Ovary (tissue), 9 donors: Measurements from ENCODE around the gene TEX19. TPM values are rescaled to one million over a fixed set of nuclear protein-coding genes. Genes with fewer than 3 reads are reported as not detected.

ENCODE experiments used
- DNase-seq, 5 donors: peaks; one replicate each; pipeline ENCODE4 v3.0.0-alpha.2; 2019 to 2020
- H3K27ac ChIP-seq, 2 donors: fragments of 200-600 bp; one replicate each; pipeline versions ENCODE4 v1.5.1 to v1.8.0; 2019 to 2022
- H3K27me3 ChIP-seq: fragments of 200-600 bp; one replicate; pipeline ENCODE4 v1.8.0; 2022
- H3K36me3 ChIP-seq: fragments of 200-600 bp; sonication (generic); one replicate; pipeline ENCODE4 v1.5.1; 2019
- H3K4me1 ChIP-seq: one replicate; pipeline ENCODE4 v1.8.1; 2013; ENCODE audit warnings: mild to moderate bottlenecking, moderate library complexity; ENCODE audit not compliant: insufficient read depth
- H3K4me3 ChIP-seq: fragments of 200-600 bp; sonication (generic); one replicate; pipeline ENCODE4 v1.5.1; 2017
- H3K9me3 ChIP-seq, 2 donors: fragments of 200-600 bp in 1 of 2; sonication (generic) in 1 of 2; one replicate each; pipeline versions ENCODE4 v1.5.1 to v1.8.1; 2013 to 2019; ENCODE audit warnings: mild to moderate bottlenecking in 1 of 2, moderate library complexity in 1 of 2
- CTCF ChIP-seq, 3 donors: fragments of 450-650 bp in 2 of 3; fragments of 200-600 bp in 1 of 3; IDR thresholded peaks; one replicate each; pipeline versions ENCODE4 v1.5.1 to v1.8.0; 2016 to 2022; ENCODE audit warnings: antibody characterized with exemption in 3 of 3, mild to moderate bottlenecking in 1 of 3
- EP300 ChIP-seq: sonication (generic); formaldehyde crosslinking; IDR thresholded peaks from one replicate; pipeline ENCODE4 v1.6.1; 2017; ENCODE audit warnings: antibody characterized with exemption
- POLR2A ChIP-seq: fragments of 450-650 bp; IDR thresholded peaks from one replicate; pipeline ENCODE4 v1.6.1; 2017; ENCODE audit warnings: antibody characterized with exemption, mild to moderate bottlenecking, moderate library complexity
- WGBS, 3 donors: extraction: QIAGEN DNeasy Blood & Tissue Kit in 1 of 3; methylation state at CpG; one replicate each; pipeline versions ENCODE4 v1.1.5 to v1.1.7; 2013 to 2017; 5-methylcytosine and 5-hydroxymethylcytosine counted together
- intact Hi-C, 4 donors: fragments of 100-400 bp; cut with DNase I; formaldehyde crosslinking; loops; one replicate each; pipeline versions ENCODE4 v1.11.0 to v1.15.1; 2022 to 2023
- polyA plus RNA-seq, 2 donors: library from polyadenylated mRNA; stranded (reverse); fragments of 200-250 nt in 1 of 2; fragments of 350-450 nt in 1 of 2; fragmentation: Illumina TruSeq in 1 of 2; extraction: RNeasy Lipid Tissue Mini Kit (QIAGEN cat#74804) in 1 of 2; gene quantifications; one replicate each; pipeline ENCODE4 v1.2.3, GENCODE V29; 2013 to 2014
- total RNA-seq, 7 donors: library from RNA; depleted of rRNA in 2 of 7; stranded (reverse); fragments of >200 nt in 2 of 7; fragmentation: NEBNext Ultra II Directional in 3 of 7; extraction: Animal tissue kit (Norgen Biotek cat#: 25700) in 3 of 7; gene quantifications; one replicate each; pipeline versions ENCODE4 v1.1.0 to v1.2.4, GENCODE V29; 2016 to 2023
- donor health status: DM: no; HTN: no; CAD: no; lungs with moderate emphysema.
- donor health status: DM: no; HTN: no; CAD: no.
- donor health status: Bipolar disorder and iron deficiency.
- donor health status: DM: yes; HTN: yes; CAD: no.
- donor health status: DM: no; HTN: no; CAD: no.
- donor health status: DM: yes; HTN: yes; CAD: no.

The TEX19 gene
- total and polyA plus RNA-seq, 9 donors = not detected

- Histone ChIP-seq H3K36me3 (no peaks in the 10 kb centered on the region), H3K4me1 (no peaks in the 10 kb centered on the region), H3K27ac (no peak overlapping the region), H3K9me3 (no peaks in the 10 kb centered on the region), H3K27me3 (no peaks in the 10 kb centered on the region), H3K4me3 (no peak overlapping the region)
- TF ChIP-seq CTCF (IDR thresholded peaks at IDR 0.05) (no peak), EP300 (no peak), POLR2A (no peak)
- no peak for DNase-seq
- WGBS, 3 donors = 60 to 76% (median 63%) methylated on average over 7 of the region's 7 CpGs
- intact Hi-C loops = no loop called here
Measured at GRCh38 chr17:82400206-82400605, 41.2 kb downstream of the TEX19 start.

- 90 to 94% (median 92%) methylated on average over 19 of the region's 19 CpGs for WGBS, 3 donors
- intact Hi-C loops = no loop called here
- Histone ChIP-seq H3K36me3 (no peaks in the 10 kb centered on the region), H3K4me3 (no peak overlapping the region), H3K27me3 (no peaks in the 10 kb centered on the region), H3K4me1 (no peaks in the 10 kb centered on the region), H3K9me3 (no peaks in the 10 kb centered on the region), H3K27ac (no peak overlapping the region)
- DNase-seq = no peak
- TF ChIP-seq POLR2A = no peak
- no peak for TF ChIP-seq CTCF (IDR thresholded peaks at IDR 0.05)
- no peak for TF ChIP-seq EP300
Measured at GRCh38 chr17:82400830-82401229, 41.8 kb downstream of the TEX19 start.

- DNase-seq = no peak
- WGBS, 3 donors = 91 to 93% (median 91%) methylated on average over 7 of the region's 7 CpGs
- intact Hi-C loops = no loop called here
- TF ChIP-seq POLR2A = no peak
- no peak for TF ChIP-seq CTCF (IDR thresholded peaks at IDR 0.05)
- no peak for TF ChIP-seq EP300
- H3K27ac ChIP-seq = no peak overlapping the region
- no peaks in the 10 kb centered on the region for H3K9me3 ChIP-seq
- H3K4me3 ChIP-seq = no peak overlapping the region
- H3K27me3 ChIP-seq = no peaks in the 10 kb centered on the region
- H3K4me1 ChIP-seq = no peaks in the 10 kb centered on the region
- H3K36me3 ChIP-seq = no peaks in the 10 kb centered on the region
Measured at GRCh38 chr17:82402865-82403264, 43.8 kb downstream of the TEX19 start.

GRCh38 chr17:82403662-82404660 lies 44.9 kb downstream of the TEX19 start:
- 92 to 94% (median 94%) methylated on average over 67 of the region's 67 CpGs for WGBS, 3 donors
- H3K27ac ChIP-seq = no peak overlapping the region
- H3K36me3 ChIP-seq = no peaks in the 10 kb centered on the region
- no peak for DNase-seq
- TF ChIP-seq CTCF (IDR thresholded peaks at IDR 0.05) = no peak
- TF ChIP-seq EP300 = no peak
- TF ChIP-seq POLR2A = no peak
- H3K27me3 ChIP-seq = no peaks in the 10 kb centered on the region
- no peak overlapping the region for H3K4me3 ChIP-seq
- intact Hi-C loops = loop anchor here in 1 of 4 donors (1.0 kb wide), 1 partner anchor 21 kb away; no protein-coding TSS in a partner anchor
- H3K9me3 ChIP-seq = no peaks in the 10 kb centered on the region
- no peaks in the 10 kb centered on the region for H3K4me1 ChIP-seq
